ENCODE results near the gene PIK3R6.

Gene PIK3R6

DNA sequence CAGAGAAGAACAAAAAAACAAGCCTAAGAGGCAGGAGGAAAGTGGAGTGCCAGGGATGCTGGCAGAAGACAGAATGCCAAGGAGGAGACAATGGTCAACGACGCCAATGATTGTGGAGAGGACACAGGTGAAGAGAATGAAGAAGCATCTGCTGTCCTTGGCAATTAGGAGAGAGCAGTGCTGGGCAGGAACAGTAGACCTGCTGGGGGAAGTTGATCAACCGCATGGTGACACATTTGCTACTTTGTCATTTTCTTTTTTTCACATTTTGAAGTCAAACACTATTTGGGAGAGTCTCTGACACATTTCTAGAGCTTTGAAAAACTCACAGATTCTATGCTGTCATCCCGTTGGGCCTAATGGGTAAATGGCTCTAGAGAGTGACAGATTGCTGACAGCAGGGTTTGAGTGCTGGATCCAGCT lies 1.1 kb upstream of the PIK3R6 start:
- no peak overlapping the region for H3K4me3 ChIP-seq (ENCODE audit: low read depth, low read length)
- TF ChIP-seq, protein P1, sequence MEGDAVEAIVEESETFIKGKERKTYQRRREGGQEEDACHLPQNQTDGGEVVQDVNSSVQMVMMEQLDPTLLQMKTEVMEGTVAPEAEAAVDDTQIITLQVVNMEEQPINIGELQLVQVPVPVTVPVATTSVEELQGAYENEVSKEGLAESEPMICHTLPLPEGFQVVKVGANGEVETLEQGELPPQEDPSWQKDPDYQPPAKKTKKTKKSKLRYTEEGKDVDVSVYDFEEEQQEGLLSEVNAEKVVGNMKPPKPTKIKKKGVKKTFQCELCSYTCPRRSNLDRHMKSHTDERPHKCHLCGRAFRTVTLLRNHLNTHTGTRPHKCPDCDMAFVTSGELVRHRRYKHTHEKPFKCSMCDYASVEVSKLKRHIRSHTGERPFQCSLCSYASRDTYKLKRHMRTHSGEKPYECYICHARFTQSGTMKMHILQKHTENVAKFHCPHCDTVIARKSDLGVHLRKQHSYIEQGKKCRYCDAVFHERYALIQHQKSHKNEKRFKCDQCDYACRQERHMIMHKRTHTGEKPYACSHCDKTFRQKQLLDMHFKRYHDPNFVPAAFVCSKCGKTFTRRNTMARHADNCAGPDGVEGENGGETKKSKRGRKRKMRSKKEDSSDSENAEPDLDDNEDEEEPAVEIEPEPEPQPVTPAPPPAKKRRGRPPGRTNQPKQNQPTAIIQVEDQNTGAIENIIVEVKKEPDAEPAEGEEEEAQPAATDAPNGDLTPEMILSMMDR (IDR thresholded peaks at IDR 0.05; ENCODE audit: borderline replicate concordance, insufficient read depth, low read depth, low read length), result no peak

DNA sequence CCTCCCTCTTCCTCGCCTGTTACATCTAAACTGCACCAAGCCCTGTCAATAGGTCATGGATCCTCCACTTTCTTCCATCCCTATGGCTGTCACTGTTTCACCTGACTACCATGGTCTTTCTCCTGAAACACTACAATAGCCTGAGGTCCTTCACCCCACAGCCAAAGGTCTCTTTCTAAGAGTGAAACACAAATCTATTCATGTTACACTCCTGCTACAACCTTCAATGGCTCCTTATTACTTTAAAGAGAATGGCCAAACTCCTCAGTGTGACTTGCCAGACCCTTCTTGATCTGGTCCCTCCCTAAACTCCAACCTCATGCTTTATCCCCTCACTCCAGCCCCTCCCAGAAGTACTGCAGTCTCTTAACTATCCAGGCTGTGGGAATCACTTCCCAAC lies 618 bp upstream of the PIK3R6 start:
- TF ChIP-seq, protein P1 (IDR thresholded peaks at IDR 0.05; ENCODE audit: borderline replicate concordance, insufficient read depth, low read depth, low read length), result no peak
- peak overlapping the region; percentile 89 for H3K4me3 ChIP-seq (ENCODE audit: low read depth, low read length)

DNA sequence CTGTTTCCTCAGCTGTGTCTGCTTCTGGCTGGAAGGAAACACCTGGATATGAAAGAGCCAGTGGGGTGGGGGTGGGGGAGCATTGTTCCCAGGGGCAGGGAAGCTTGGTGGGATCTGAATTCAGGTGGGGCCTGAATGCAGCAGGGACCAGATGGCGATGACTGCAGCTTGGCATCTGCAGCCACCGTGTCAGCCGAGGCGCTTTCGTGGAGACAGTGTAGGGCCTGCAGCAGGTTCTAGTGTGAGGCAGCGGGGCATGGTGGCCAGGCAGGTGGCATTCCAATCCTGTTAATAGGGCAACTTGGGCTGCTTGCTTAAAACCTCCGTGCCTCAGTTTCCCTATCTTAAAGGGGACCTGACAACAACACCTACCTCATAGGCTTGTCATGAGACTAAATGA lies 1.7 kb downstream of the PIK3R6 start:
- H3K4me3 ChIP-seq (ENCODE audit: low read depth, low read length), result peak overlapping the region; percentile 89
- TF ChIP-seq, protein P1 (IDR thresholded peaks at IDR 0.05; ENCODE audit: borderline replicate concordance, insufficient read depth, low read depth, low read length), result no peak

DNA sequence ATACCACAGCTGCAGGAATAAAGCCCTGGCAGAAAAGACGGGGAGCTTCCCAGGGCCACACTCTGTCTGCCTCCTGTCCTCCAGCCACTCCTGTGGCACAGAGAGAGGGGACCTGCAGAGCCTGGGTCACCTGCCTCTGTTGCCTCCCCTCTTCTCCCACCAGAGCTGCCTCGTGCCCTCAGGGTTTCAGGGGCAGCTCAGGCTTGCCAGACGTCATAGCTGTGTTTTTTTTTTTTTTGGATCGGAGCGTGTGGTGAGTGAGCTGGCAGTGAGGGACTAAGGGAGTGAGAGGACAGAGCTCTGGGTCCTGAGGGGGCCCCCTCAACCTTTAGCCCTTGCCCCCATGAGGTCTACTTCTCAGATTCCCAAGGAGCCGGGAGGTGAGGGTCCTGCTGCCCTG lies 2.1 kb downstream of the PIK3R6 start:
- peak overlapping the region; percentile 89 for H3K4me3 ChIP-seq (ENCODE audit: low read depth, low read length)
- TF ChIP-seq, protein P1 (IDR thresholded peaks at IDR 0.05; ENCODE audit: borderline replicate concordance, insufficient read depth, low read depth, low read length), result no peak

DNA sequence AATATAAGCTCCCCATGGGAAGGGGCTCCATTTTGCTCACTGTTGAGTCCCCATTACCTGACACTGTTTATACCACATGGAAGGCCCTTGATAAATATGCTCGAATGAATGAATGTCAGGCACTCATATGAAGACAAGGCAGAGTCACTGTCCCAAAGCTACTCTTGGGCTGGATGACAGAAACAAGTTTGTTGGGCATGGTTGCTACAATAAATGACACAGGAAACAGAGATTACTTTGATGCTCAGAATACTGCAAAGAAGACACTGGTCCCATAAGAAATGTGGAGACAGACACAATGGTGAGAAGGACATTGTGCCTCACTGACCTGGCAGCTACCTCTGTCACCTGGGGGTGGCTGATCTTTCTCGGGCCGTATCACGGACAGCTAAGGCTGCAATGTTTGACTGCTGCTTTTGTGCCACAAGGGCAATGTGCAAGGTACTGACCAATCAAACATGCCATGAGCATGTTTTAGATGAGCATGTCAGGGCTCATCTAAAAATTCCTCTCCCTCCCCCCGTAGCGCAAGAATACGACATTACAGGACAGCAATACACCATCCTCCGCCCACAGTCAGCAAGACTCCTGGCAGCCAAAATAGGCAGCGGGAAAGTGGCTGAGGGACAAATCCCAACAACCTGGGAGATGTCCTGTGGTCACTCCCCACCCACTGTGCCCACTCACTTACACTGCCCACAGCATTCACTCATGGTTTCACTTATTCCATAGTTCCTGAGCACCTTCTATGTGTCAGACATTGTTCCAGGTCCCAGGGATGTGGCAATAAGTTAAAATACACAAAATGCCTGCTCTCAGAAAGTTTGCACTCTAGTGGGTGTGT lies 5.0 kb downstream of the PIK3R6 start:
- peak overlapping the region; percentile 33 for H3K4me3 ChIP-seq (ENCODE audit: low read depth, low read length)
- TF ChIP-seq, protein P1 (IDR thresholded peaks at IDR 0.05; ENCODE audit: borderline replicate concordance, insufficient read depth, low read depth, low read length), result no peak

DNA sequence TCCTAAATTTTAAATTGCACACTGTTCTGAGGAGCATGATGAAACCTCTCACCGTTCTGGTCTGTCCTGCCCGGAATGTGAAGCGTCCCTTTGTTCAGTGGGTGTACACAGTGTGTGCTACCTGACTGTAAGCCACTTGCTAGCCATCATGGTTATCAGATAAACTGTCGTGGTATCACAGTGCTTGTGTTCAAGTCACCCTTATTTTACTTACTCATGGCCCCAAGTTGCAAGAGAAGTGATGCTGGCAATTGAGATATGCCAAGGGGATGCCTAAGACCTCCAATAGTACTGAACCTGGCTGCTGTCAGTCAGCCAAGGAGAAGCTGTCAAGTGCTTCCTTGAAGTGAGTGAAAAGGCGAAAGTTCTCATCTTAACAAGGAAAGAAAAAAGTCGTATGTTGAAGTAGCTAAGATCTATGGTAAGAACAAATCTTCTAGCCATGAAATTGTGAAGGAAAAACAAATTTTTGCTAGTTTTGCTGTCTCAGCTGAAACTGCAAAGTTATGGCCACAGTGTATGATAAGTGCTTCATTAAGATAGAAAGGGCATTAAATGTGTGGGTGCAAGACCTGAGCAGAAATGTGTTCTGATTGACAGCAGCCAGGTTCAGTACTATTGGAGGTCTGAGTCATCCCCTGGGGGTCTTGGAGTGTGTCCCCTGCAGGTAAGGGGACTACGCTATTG lies 5.8 kb downstream of the PIK3R6 start:
- TF ChIP-seq, protein P1 (IDR thresholded peaks at IDR 0.05; ENCODE audit: borderline replicate concordance, insufficient read depth, low read depth, low read length), result no peak
- no peak overlapping the region for H3K4me3 ChIP-seq (ENCODE audit: low read depth, low read length)
